ENCODE results near the gene TTC14. TPM values are rescaled to one million over a fixed set of nuclear protein-coding genes. Genes with fewer than 3 reads are reported as not detected.

Gene TTC14, protein sequence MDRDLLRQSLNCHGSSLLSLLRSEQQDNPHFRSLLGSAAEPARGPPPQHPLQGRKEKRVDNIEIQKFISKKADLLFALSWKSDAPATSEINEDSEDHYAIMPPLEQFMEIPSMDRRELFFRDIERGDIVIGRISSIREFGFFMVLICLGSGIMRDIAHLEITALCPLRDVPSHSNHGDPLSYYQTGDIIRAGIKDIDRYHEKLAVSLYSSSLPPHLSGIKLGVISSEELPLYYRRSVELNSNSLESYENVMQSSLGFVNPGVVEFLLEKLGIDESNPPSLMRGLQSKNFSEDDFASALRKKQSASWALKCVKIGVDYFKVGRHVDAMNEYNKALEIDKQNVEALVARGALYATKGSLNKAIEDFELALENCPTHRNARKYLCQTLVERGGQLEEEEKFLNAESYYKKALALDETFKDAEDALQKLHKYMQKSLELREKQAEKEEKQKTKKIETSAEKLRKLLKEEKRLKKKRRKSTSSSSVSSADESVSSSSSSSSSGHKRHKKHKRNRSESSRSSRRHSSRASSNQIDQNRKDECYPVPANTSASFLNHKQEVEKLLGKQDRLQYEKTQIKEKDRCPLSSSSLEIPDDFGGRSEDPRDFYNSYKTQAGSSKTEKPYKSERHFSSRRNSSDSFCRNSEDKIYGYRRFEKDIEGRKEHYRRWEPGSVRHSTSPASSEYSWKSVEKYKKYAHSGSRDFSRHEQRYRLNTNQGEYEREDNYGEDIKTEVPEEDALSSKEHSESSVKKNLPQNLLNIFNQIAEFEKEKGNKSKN
- 83.6 and 251 TPM in 2 replicates for total RNA-seq (2011; cell fraction: chromatin; rRNA removed; ENCODE audit: low replicate concordance)
- 50.7 and 58.5 TPM in 2 replicates for total RNA-seq (2011; cell fraction: nucleolus; rRNA removed)
- total RNA-seq (2011; cell fraction: nucleoplasm; rRNA removed), result 52.1 and 67.0 TPM in 2 replicates
- total RNA-seq (2014; rRNA removed), result 16.2 and 17.7 TPM in 2 replicates
- 31.3 and 32.6 TPM in 2 replicates for total RNA-seq (2014; rRNA removed; fragmentation: Illumina TruSeq; extraction: Trizol)
- 25.9 and 27.0 TPM in 2 replicates for total RNA-seq (2015; rRNA removed; fragmentation: Illumina TruSeq; extraction: Trizol)
- 33.2 and 35.4 TPM in 2 replicates for total RNA-seq (2021)
- 50.6 and 61.9 TPM in 2 replicates for polyA plus RNA-seq (2011; rRNA removed)
- polyA plus RNA-seq (2011; cell fraction: cytosol; rRNA removed), result 4.5 and 12.1 TPM in 2 replicates
- 118 and 143 TPM in 2 replicates for polyA plus RNA-seq (2011; cell fraction: nucleus; rRNA removed)
- 14.7 and 27.4 TPM in 2 replicates for polyA plus RNA-seq (2012)
- 20.4 and 22.6 TPM in 2 replicates for polyA plus RNA-seq (2014; fragmentation: Illumina TruSeq; extraction: Trizol)
- polyA plus RNA-seq (2014; fragmentation: Nextera tagmentation; extraction: Ambion mirVana), result 10 to 100 TPM in 1 of 2 experiments, 1 to 10 TPM in 1; 10.0 to 11.3 TPM
- polyA plus RNA-seq (2014; rRNA removed), result 26.1 and 33.3 TPM in 2 replicates
- 81.0 and 87.7 TPM in 2 replicates for polyA minus RNA-seq (2011; rRNA and poly(A)+ RNA removed)
- polyA minus RNA-seq (2011; cell fraction: cytosol; rRNA and poly(A)+ RNA removed), result 13.7 and 27.6 TPM in 2 replicates
- polyA minus RNA-seq (2011; cell fraction: nucleus; rRNA and poly(A)+ RNA removed), result 148 and 160 TPM in 2 replicates
- percentile 91 among the genes with signal in this experiment for Bru-seq, nascent RNA
- BruChase-seq, experiment 1, labeled RNA remaining after a 2-hour chase, result percentile 92 among the genes with signal in this experiment
- percentile 91 among the genes with signal in this experiment for BruChase-seq, experiment 2, labeled RNA remaining after a 6-hour chase
- long read RNA-seq, experiment 1, full-length matches to known transcripts, result 26 of 47 reads
- long read RNA-seq, experiment 1, partial matches to known transcripts, result 11 of 47 reads
- long read RNA-seq, experiment 1, other reads (novel, unspliced or antisense), result 10 of 47 reads
- long read RNA-seq, experiment 2, partial matches to known transcripts, result 0 of 5 reads
- long read RNA-seq, experiment 2, other reads (novel, unspliced or antisense), result 4 of 5 reads
- long read RNA-seq, experiment 3, full-length matches to known transcripts, result 4 of 15 reads
- long read RNA-seq, experiment 3, partial matches to known transcripts, result 8 of 15 reads
- long read RNA-seq, experiment 3, other reads (novel, unspliced or antisense), result 3 of 15 reads

DNA sequence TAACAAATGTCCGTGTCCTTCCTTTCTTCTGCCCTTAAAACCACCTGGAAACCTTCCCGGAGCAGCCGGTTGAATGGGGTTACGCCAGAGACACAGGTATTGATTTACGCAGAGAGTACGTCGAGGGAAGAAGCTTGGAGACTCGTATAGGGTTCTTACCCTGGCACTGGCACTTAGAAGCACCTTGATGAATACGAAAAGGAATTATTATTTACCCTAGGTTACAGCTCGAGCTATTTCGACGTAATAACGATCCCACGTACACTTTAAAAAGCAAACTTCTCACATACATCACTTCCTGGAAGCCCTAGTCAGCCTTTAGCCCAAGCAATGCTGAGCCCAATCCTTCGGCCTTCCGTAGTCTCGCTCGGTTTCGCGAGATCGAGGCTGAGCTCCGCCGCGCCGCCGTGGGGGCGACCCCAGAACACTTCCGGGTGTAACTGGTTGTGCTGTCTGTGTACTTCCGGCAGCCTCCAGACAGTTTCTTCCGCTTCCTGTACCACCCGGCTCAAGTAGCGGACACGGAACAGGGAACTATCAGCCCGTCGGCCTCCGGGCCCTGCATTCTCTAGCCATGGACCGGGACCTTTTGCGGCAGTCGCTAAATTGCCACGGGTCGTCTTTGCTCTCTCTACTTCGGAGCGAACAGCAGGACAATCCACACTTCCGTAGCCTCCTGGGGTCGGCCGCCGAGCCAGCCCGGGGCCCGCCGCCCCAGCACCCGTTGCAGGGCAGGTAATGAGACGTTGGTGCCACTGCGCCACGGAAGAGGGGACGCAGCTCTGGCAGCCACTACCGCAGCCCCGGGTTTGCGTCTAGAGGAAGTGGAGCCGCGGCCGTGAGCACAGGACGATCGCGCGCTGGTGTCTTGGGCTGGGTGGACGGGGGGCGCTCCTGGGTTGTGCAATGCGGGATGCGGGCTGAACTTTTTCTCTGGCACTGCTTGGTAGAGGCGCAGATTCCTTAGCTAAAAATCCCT, at the start of gene TTC14:
TSS of gene TTC14 (plus strand) at position 476 of the 979 bp plus-strand sequence. CDS start at position 575, 99 bp downstream.
- BruUV-seq (replicated peaks), result TSS peak; percentile 51
- WGBS (ENCODE audit: insufficient coverage, low coverage, missing lambda C conversion rate), result 2% methylated on average over 63 of the region's 70 CpGs
- intact Hi-C loops (cut with micrococcal nuclease), result loop anchor here (5.0 to 10.0 kb wide), 3 partner anchors 383 to 950 kb away; partner anchors contain the start of genes DNAJC19 and USP13
- H3K9me3 ChIP-seq (replicated peaks; ENCODE audit: control insufficient read depth, insufficient read depth, low read depth, low read length), result peaks cover 8% of the 10 kb centered on the region
- no peaks in the 10 kb centered on the region for H3K27me3 ChIP-seq (ENCODE audit: control insufficient read depth in 2 of 2, insufficient read depth in 2 of 2, low read length in 2 of 2)
- H3K4me1 ChIP-seq (replicated peaks in 1 of 2; ENCODE audit: control insufficient read depth in 2 of 2, insufficient read depth in 2 of 2, low read length in 2 of 2), result no peaks in the 10 kb centered on the region; a peak in 1 of 5 replicates
- peak within 1 kb of the TSS; percentile 97 for H3K4me3 ChIP-seq
- H3K27ac ChIP-seq (ENCODE audit: extremely low read depth, low read depth, low read length), result peak within 1 kb of the TSS; percentile 87
- peak; percentile 99 for FAIRE-seq
- POLR2A ChIA-PET, result interaction anchor here (0.7 to 2.0 kb wide), 9 partner anchors 9 to 55 kb away, joined by 3 to 11 read pairs (median 4); no protein-coding TSS in a partner anchor
- CTCF ChIA-PET (ENCODE audit: low intra/inter-chr PET ratio), result no interaction called here
- H4K20me1 ChIP-seq (replicated peaks; ENCODE audit: control insufficient read depth, insufficient read depth, low read length), result no peaks in the 10 kb centered on the region
- H3K4me2 ChIP-seq (ENCODE audit: insufficient read depth, low read length), result peak within 1 kb of the TSS; percentile 76
- H3K79me2 ChIP-seq (ENCODE audit: control insufficient read depth, insufficient read depth, low read length), result peaks cover 28% of the 10 kb centered on the region
- peak; percentile 99 for ATAC-seq
- H3K9ac ChIP-seq (ENCODE audit: insufficient read depth in 1 of 2, low read depth in 2 of 2, low read length in 2 of 2), result peak within 1 kb of the TSS; percentile 87 to 97
- H3K9me1 ChIP-seq (ENCODE audit: control insufficient read depth, insufficient read depth, low read length), result no peaks in the 10 kb centered on the region
- peaks cover 33% of the 10 kb centered on the region for H3K36me3 ChIP-seq (ENCODE audit: control insufficient read depth, insufficient read depth, low read length)
- peak; percentile 90 to 96 (median 92) for DNase-seq (ENCODE audit: extremely low read depth in 1 of 4, low spot score in 3 of 4)
- H2AFZ ChIP-seq (ENCODE audit: low read depth, low read length), result peak within 1 kb of the TSS; percentile 99
- in situ Hi-C loops (cut with MboI), result loop anchor here (25.0 kb wide), 2 partner anchors 385 to 1165 kb away; partner anchors contain the start of gene DNAJC19
- TF ChIP-seq ELF4 (CRISPR knock-in tag; IDR thresholded peaks at IDR 0.05) (peak; percentile 78; the same call in 1 of the 2 replicates), TAF1 (IDR thresholded peaks at IDR 0.05; ENCODE audit: control insufficient read depth, extremely low read depth, insufficient read depth, low read length, severe bottlenecking) (peak; percentile 87), SAFB2 (IDR thresholded peaks at IDR 0.05; ENCODE audit: borderline replicate concordance, low read depth, low read length, severe bottlenecking) (no peak), NR2C2 (CRISPR knock-in tag; IDR thresholded peaks at IDR 0.05) (peak; percentile 94), NR2C2 (tag; IDR thresholded peaks at IDR 0.05) (peak; percentile 99), POLR2A (conservative IDR thresholded peaks at IDR 0.05) (peak; percentile 88), FOXP1 (CRISPR knock-in tag; IDR thresholded peaks at IDR 0.05) (peak; percentile 73), EHMT2 (IDR thresholded peaks at IDR 0.05) (peak; percentile 91; the same call in 1 of the 2 replicates), ETV1 (tag; conservative IDR thresholded peaks at IDR 0.05; ENCODE audit: low read depth) (peak; percentile 89), PML (IDR thresholded peaks at IDR 0.05; ENCODE audit: low read length) (peak; percentile 67), IRF2 (CRISPR knock-in tag; IDR thresholded peaks at IDR 0.05) (no peak)
- TF ChIP-seq, protein P1, sequence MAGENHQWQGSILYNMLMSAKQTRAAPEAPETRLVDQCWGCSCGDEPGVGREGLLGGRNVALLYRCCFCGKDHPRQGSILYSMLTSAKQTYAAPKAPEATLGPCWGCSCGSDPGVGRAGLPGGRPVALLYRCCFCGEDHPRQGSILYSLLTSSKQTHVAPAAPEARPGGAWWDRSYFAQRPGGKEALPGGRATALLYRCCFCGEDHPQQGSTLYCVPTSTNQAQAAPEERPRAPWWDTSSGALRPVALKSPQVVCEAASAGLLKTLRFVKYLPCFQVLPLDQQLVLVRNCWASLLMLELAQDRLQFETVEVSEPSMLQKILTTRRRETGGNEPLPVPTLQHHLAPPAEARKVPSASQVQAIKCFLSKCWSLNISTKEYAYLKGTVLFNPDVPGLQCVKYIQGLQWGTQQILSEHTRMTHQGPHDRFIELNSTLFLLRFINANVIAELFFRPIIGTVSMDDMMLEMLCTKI (IDR thresholded peaks at IDR 0.05; ENCODE audit: partially characterized antibody), result no peak

Data from K562 (cell line).